Memory B cell (primary cell): ENCODE data around the gene SDK1.

Experiments used
- ATAC-seq: fragments of 150-1000 bp; cut with Tn5 transposase; 2 replicates; pipeline ENCODE4 v1.10.0; 2021; ENCODE audit warnings: low read depth, mild to moderate bottlenecking, moderate library complexity
- DNase-seq, 2 donors: peaks; one replicate each; pipeline ENCODE4 v3.0.0; 2022; ENCODE audit warnings: low spot score in 2 of 2
- H3K27ac Mint-ChIP-seq: one replicate; pipeline ENCODE4 v1.8.0; 2022; ENCODE audit warnings: mild to moderate bottlenecking, moderate library complexity, mixed read lengths
- H3K27me3 Mint-ChIP-seq: one replicate; pipeline ENCODE4 v1.8.0; 2022; ENCODE audit warnings: mixed read lengths
- H3K36me3 Mint-ChIP-seq: one replicate; pipeline ENCODE4 v1.8.0; 2022; ENCODE audit warnings: mild to moderate bottlenecking, mixed read lengths
- H3K4me1 Mint-ChIP-seq: one replicate; pipeline ENCODE4 v1.8.0; 2022; ENCODE audit warnings: mixed read lengths
- H3K4me3 Mint-ChIP-seq: one replicate; pipeline ENCODE4 v1.8.0; 2022; ENCODE audit warnings: mild to moderate bottlenecking, moderate library complexity, mixed read lengths
- H3K9me3 Mint-ChIP-seq: one replicate; pipeline ENCODE4 v1.8.0; 2022; ENCODE audit warnings: mixed read lengths

Gene SDK1

GRCh38 chr7:3544202-3544601, 243.2 kb downstream of the SDK1 start:
- ATAC-seq (no peak), DNase-seq (no peak)
- no peaks in the 10 kb centered on the region for H3K36me3 Mint-ChIP-seq
- no peaks in the 10 kb centered on the region for H3K9me3 Mint-ChIP-seq
- H3K4me3 Mint-ChIP-seq, result no peak overlapping the region
- H3K27me3 Mint-ChIP-seq, result peaks cover 5% of the 10 kb centered on the region
- H3K4me1 Mint-ChIP-seq, result no peaks in the 10 kb centered on the region
- no peak overlapping the region for H3K27ac Mint-ChIP-seq

GRCh38 chr7:3548815-3549214, 247.8 kb downstream of the SDK1 start:
- ATAC-seq, result no peak
- Mint-ChIP-seq H3K36me3 (no peaks in the 10 kb centered on the region), H3K9me3 (no peaks in the 10 kb centered on the region), H3K4me3 (no peak overlapping the region), H3K4me1 (no peaks in the 10 kb centered on the region), H3K27ac (no peak overlapping the region), H3K27me3 (peaks cover 5% of the 10 kb centered on the region)
- no peak for DNase-seq

- H3K36me3 Mint-ChIP-seq, result no peaks in the 10 kb centered on the region
- peaks cover 7% of the 10 kb centered on the region for H3K27me3 Mint-ChIP-seq
- ATAC-seq (no peak), DNase-seq (no peak)
- no peak overlapping the region for H3K27ac Mint-ChIP-seq
- H3K4me3 Mint-ChIP-seq, result no peak overlapping the region
- H3K4me1 Mint-ChIP-seq, result no peaks in the 10 kb centered on the region
- H3K9me3 Mint-ChIP-seq, result no peaks in the 10 kb centered on the region
Measured at GRCh38 chr7:3549601-3550000, 248.5 kb downstream of the SDK1 start.

- Mint-ChIP-seq H3K4me3 (no peak overlapping the region), H3K4me1 (no peaks in the 10 kb centered on the region), H3K9me3 (peaks cover 5% of the 10 kb centered on the region), H3K27me3 (peaks cover 9% of the 10 kb centered on the region), H3K36me3 (no peaks in the 10 kb centered on the region), H3K27ac (no peak overlapping the region)
- DNase-seq (no peak), ATAC-seq (no peak)
Measured at GRCh38 chr7:3551536-3551935, 250.5 kb downstream of the SDK1 start.

- Mint-ChIP-seq H3K36me3 (no peaks in the 10 kb centered on the region), H3K27ac (no peak overlapping the region), H3K4me3 (no peak overlapping the region), H3K9me3 (peaks cover 5% of the 10 kb centered on the region), H3K27me3 (peaks cover 9% of the 10 kb centered on the region), H3K4me1 (no peaks in the 10 kb centered on the region)
- ATAC-seq, result no peak
- DNase-seq, result no peak
Measured at GRCh38 chr7:3552499-3552898, 251.4 kb downstream of the SDK1 start.

GRCh38 chr7:3558400-3558799, 257.3 kb downstream of the SDK1 start:
- no peak for DNase-seq
- Mint-ChIP-seq H3K27ac (no peak overlapping the region), H3K36me3 (no peaks in the 10 kb centered on the region), H3K4me3 (no peak overlapping the region), H3K4me1 (no peaks in the 10 kb centered on the region), H3K9me3 (peaks cover 5% of the 10 kb centered on the region), H3K27me3 (peaks cover 7% of the 10 kb centered on the region)
- ATAC-seq, result no peak

- Mint-ChIP-seq H3K27me3 (peaks cover 5% of the 10 kb centered on the region), H3K36me3 (no peaks in the 10 kb centered on the region), H3K9me3 (peaks cover 5% of the 10 kb centered on the region), H3K27ac (no peak overlapping the region), H3K4me1 (no peaks in the 10 kb centered on the region), H3K4me3 (no peak overlapping the region)
- ATAC-seq (no peak), DNase-seq (no peak)
Measured at GRCh38 chr7:3559278-3559677, 258.2 kb downstream of the SDK1 start.

- DNase-seq (no peak), ATAC-seq (no peak)
- H3K4me3 Mint-ChIP-seq, result no peak overlapping the region
- H3K4me1 Mint-ChIP-seq, result peaks cover 2% of the 10 kb centered on the region
- H3K36me3 Mint-ChIP-seq, result no peaks in the 10 kb centered on the region
- peaks cover 2% of the 10 kb centered on the region for H3K9me3 Mint-ChIP-seq
- H3K27ac Mint-ChIP-seq, result no peak overlapping the region
- H3K27me3 Mint-ChIP-seq, result peaks cover 5% of the 10 kb centered on the region
Measured at GRCh38 chr7:3560495-3560894, 259.4 kb downstream of the SDK1 start.

- Mint-ChIP-seq H3K4me1 (peaks cover 2% of the 10 kb centered on the region), H3K36me3 (no peaks in the 10 kb centered on the region), H3K27ac (no peak overlapping the region), H3K27me3 (peaks cover 3% of the 10 kb centered on the region), H3K4me3 (no peak overlapping the region), H3K9me3 (no peaks in the 10 kb centered on the region)
- no peak for DNase-seq
- no peak for ATAC-seq
Measured at GRCh38 chr7:3561932-3562331, 260.9 kb downstream of the SDK1 start.

- no peaks in the 10 kb centered on the region for H3K36me3 Mint-ChIP-seq
- H3K4me3 Mint-ChIP-seq, result no peak overlapping the region
- H3K9me3 Mint-ChIP-seq, result no peaks in the 10 kb centered on the region
- H3K27ac Mint-ChIP-seq, result no peak overlapping the region
- peaks cover 2% of the 10 kb centered on the region for H3K4me1 Mint-ChIP-seq
- ATAC-seq (no peak), DNase-seq (no peak)
- peaks cover 3% of the 10 kb centered on the region for H3K27me3 Mint-ChIP-seq
Measured at GRCh38 chr7:3564231-3564630, 263.2 kb downstream of the SDK1 start.

GRCh38 chr7:3568516-3568915, 267.5 kb downstream of the SDK1 start:
- Mint-ChIP-seq H3K4me3 (no peak overlapping the region), H3K4me1 (peaks cover 2% of the 10 kb centered on the region), H3K27ac (no peak overlapping the region), H3K36me3 (peaks cover 2% of the 10 kb centered on the region), H3K27me3 (peaks cover 3% of the 10 kb centered on the region), H3K9me3 (peaks cover 2% of the 10 kb centered on the region)
- ATAC-seq (no peak), DNase-seq (no peak)

GRCh38 chr7:3569643-3570042, 268.6 kb downstream of the SDK1 start:
- DNase-seq (no peak), ATAC-seq (no peak)
- H3K27me3 Mint-ChIP-seq, result peaks cover 5% of the 10 kb centered on the region
- H3K4me3 Mint-ChIP-seq, result no peak overlapping the region
- H3K27ac Mint-ChIP-seq, result no peak overlapping the region
- peaks cover 2% of the 10 kb centered on the region for H3K9me3 Mint-ChIP-seq
- peaks cover 2% of the 10 kb centered on the region for H3K36me3 Mint-ChIP-seq
- peaks cover 2% of the 10 kb centered on the region for H3K4me1 Mint-ChIP-seq

- peaks cover 2% of the 10 kb centered on the region for H3K36me3 Mint-ChIP-seq
Measured at GRCh38 chr7:3573151-3573550, 272.1 kb downstream of the SDK1 start.

GRCh38 chr7:3574386-3574785, 273.3 kb downstream of the SDK1 start:
- H3K4me1 Mint-ChIP-seq, result no peaks in the 10 kb centered on the region
- no peak overlapping the region for H3K27ac Mint-ChIP-seq
- peaks cover 2% of the 10 kb centered on the region for H3K36me3 Mint-ChIP-seq
- H3K4me3 Mint-ChIP-seq, result no peak overlapping the region
- H3K27me3 Mint-ChIP-seq, result peaks cover 7% of the 10 kb centered on the region
- no peak for DNase-seq
- H3K9me3 Mint-ChIP-seq, result peaks cover 7% of the 10 kb centered on the region
- ATAC-seq, result no peak

More at GRCh38 chr7:3573151-3573550, 272.1 kb downstream of the SDK1 start:
- H3K9me3 Mint-ChIP-seq, result peaks cover 7% of the 10 kb centered on the region
- DNase-seq (no peak), ATAC-seq (no peak)
- no peak overlapping the region for H3K4me3 Mint-ChIP-seq
- no peaks in the 10 kb centered on the region for H3K4me1 Mint-ChIP-seq
- H3K27ac Mint-ChIP-seq, result no peak overlapping the region
- H3K27me3 Mint-ChIP-seq, result peaks cover 7% of the 10 kb centered on the region

GRCh38 chr7:3575753-3576531, 274.9 kb downstream of the SDK1 start:
- H3K4me3 Mint-ChIP-seq, result no peak overlapping the region
- H3K27me3 Mint-ChIP-seq, result peaks cover 7% of the 10 kb centered on the region
- DNase-seq (no peak), ATAC-seq (no peak)
- peaks cover 7% of the 10 kb centered on the region for H3K9me3 Mint-ChIP-seq
- no peaks in the 10 kb centered on the region for H3K4me1 Mint-ChIP-seq
- peaks cover 2% of the 10 kb centered on the region for H3K36me3 Mint-ChIP-seq
- H3K27ac Mint-ChIP-seq, result no peak overlapping the region
